Esophagus squamous epithelium (tissue), 4 donors: Measurements from ENCODE around the gene KLHL33.

Experiments used
- POLR2A ChIP-seq, 4 donors: fragments of 450-650 bp; IDR thresholded peaks; one replicate each; pipeline ENCODE4 v1.6.1; 2017; ENCODE audit warnings: antibody characterized with exemption in 4 of 4, mild to moderate bottlenecking in 4 of 4, moderate library complexity in 3 of 4
- TF ChIP-seq, protein P1 (sequence below), 6 experiments: fragments of 450-650 bp in 4 of 6; fragments of 200-600 bp in 2 of 6; sonication (generic) in 2 of 6; IDR thresholded peaks; one replicate each; pipeline ENCODE4 v1.5.1; 2016 to 2019; ENCODE audit warnings: antibody characterized with exemption in 6 of 6, mild to moderate bottlenecking in 4 of 6, moderate library complexity in 4 of 6

DNA sequence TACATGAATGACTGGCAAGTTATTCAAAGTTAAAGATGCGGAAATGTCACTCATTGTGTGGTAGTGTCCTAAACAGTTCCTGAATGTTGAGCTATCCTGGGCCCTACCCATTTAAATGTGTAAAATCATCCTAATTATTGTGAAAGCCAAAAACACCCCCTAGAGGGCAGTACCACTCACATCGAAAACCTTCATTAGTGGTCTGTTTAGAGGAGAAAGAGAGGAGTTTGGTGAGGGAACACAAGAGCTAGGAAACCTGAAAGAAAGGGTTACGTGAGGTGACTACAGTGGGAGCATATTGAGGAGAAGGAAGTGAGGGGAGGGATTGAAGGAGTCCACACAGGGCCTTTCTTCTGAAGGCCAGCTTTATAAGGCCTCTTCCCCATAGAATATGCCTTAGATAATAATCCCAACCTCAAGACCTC is 20.2 kb downstream of the KLHL33 start:
- TF ChIP-seq, protein P1, sequence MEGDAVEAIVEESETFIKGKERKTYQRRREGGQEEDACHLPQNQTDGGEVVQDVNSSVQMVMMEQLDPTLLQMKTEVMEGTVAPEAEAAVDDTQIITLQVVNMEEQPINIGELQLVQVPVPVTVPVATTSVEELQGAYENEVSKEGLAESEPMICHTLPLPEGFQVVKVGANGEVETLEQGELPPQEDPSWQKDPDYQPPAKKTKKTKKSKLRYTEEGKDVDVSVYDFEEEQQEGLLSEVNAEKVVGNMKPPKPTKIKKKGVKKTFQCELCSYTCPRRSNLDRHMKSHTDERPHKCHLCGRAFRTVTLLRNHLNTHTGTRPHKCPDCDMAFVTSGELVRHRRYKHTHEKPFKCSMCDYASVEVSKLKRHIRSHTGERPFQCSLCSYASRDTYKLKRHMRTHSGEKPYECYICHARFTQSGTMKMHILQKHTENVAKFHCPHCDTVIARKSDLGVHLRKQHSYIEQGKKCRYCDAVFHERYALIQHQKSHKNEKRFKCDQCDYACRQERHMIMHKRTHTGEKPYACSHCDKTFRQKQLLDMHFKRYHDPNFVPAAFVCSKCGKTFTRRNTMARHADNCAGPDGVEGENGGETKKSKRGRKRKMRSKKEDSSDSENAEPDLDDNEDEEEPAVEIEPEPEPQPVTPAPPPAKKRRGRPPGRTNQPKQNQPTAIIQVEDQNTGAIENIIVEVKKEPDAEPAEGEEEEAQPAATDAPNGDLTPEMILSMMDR (IDR thresholded peaks at IDR 0.05): peak in 5 of 6 experiments; percentile 45 to 57 (median 47)
- no peak for TF ChIP-seq POLR2A (IDR thresholded peaks at IDR 0.05)
